B cell (primary cell): ENCODE data around the gene SLFN11. TPM values are rescaled to one million over a fixed set of nuclear protein-coding genes. Genes with fewer than 3 reads are reported as not detected.
"Not testable (repeated sequence)": the region's sequence is repeated elsewhere in the genome, so short reads cannot be mapped to it uniquely, and the experiment has no call there.

ENCODE experiments used
- ATAC-seq: fragments of 200-7000 bp; cut with Tn5 transposase; one replicate; pipeline ENCODE4 v1.10.0; 2021; ENCODE audit warnings: low read depth, mild to moderate bottlenecking, moderate number of reproducible peaks, moderate library complexity
- CTCF ChIA-PET: fragments of 350-600 bp; sonication (Branson Sonifier 250); formaldehyde crosslinking; loops from one replicate; lab custom pipeline; 2021; ENCODE audit warnings: antibody characterized with exemption, inconsistent platforms; lab: Charles Lee
- POLR2A ChIA-PET: fragments of 350-600 bp; sonication (Branson Sonifier 250); formaldehyde crosslinking; loops from one replicate; lab custom pipeline; 2021; ENCODE audit warnings: antibody characterized with exemption; lab: Charles Lee
- DNase-seq: peaks from one replicate; pipeline ENCODE4 v3.0.0; 2013
- H2AFZ ChIP-seq: 2 replicates; pipeline ENCODE4 v1.6.1; 2012; ENCODE audit warnings: mild to moderate bottlenecking, low read depth, low read length; ENCODE audit not compliant: insufficient read depth, poor library complexity, severe bottlenecking
- H3K27ac ChIP-seq, 2 donors: 1 replicate in 1 of 2; 2 replicates in 1 of 2; pipeline ENCODE4 v1.5.1; 2012 to 2013; ENCODE audit warnings: low read length in 2 of 2, mild to moderate bottlenecking in 2 of 2, moderate library complexity in 1 of 2
- H3K27me3 ChIP-seq, 4 experiments: fragments of 200-600 bp in 1 of 4; sonication (generic) in 1 of 4; replicated peaks in 1 of 4; 1 replicate in 2 of 4; 2 replicates in 2 of 4; pipeline versions ENCODE4 v1.6.1 to v1.7.0; 2013 to 2016; ENCODE audit warnings: low read length in 3 of 4, mild to moderate bottlenecking in 2 of 4, mixed read lengths in 1 of 4, moderate library complexity in 1 of 4; ENCODE audit not compliant: insufficient read depth in 4 of 4, control insufficient read depth in 3 of 4; ENCODE audit errors: control extremely low read depth in 1 of 4
- H3K36me3 ChIP-seq, 2 experiments: replicated peaks in 1 of 2; 1 replicate in 1 of 2; 2 replicates in 1 of 2; pipeline versions ENCODE4 v1.6.1 to v1.7.1; 2013; ENCODE audit warnings: low read length in 1 of 2; ENCODE audit not compliant: insufficient read depth in 2 of 2, control insufficient read depth in 1 of 2; ENCODE audit errors: control extremely low read depth in 1 of 2, extremely low read depth in 1 of 2
- H3K4me1 ChIP-seq, 2 donors: fragments of 200-600 bp in 1 of 2; sonication (generic) in 1 of 2; 1 replicate in 1 of 2; 2 replicates in 1 of 2; pipeline versions ENCODE4 v1.5.1 to v1.6.1; 2013 to 2017; ENCODE audit warnings: low read length in 2 of 2; ENCODE audit not compliant: control insufficient read depth in 2 of 2, insufficient read depth in 2 of 2
- H3K4me2 ChIP-seq: replicated peaks from 2 replicates; pipeline ENCODE3; 2012; ENCODE audit warnings: mild to moderate bottlenecking, low read depth, low read length; ENCODE audit not compliant: poor library complexity, severe bottlenecking
- H3K4me3 ChIP-seq, 5 experiments: fragments of 200-600 bp in 1 of 5; sonication (generic) in 1 of 5; 1 replicate in 3 of 5; 2 replicates in 2 of 5; pipeline versions ENCODE4 v1.5.1 to v1.7.0; 2011 to 2016; ENCODE audit warnings: low read length in 4 of 5, mild to moderate bottlenecking in 4 of 5, low read depth in 2 of 5, control low read depth in 1 of 5, moderate library complexity in 1 of 5; ENCODE audit not compliant: insufficient read depth in 1 of 5; ENCODE audit errors: control extremely low read depth in 1 of 5, extremely low read depth in 1 of 5
- H3K79me2 ChIP-seq: fragments of 200-600 bp; sonication (generic); one replicate; pipeline ENCODE4 v1.6.0; 2016; ENCODE audit warnings: low read length; ENCODE audit not compliant: control insufficient read depth, insufficient read depth
- H3K9ac ChIP-seq: fragments of 200-600 bp; sonication (generic); 2 replicates; pipeline ENCODE4 v1.6.1; 2017; ENCODE audit warnings: mild to moderate bottlenecking, low read length, moderate library complexity
- H3K9me3 ChIP-seq, 3 donors: one replicate each; pipeline versions ENCODE4 v1.6.1 to v1.7.1; 2013; ENCODE audit warnings: low read length in 2 of 3; ENCODE audit not compliant: control insufficient read depth in 2 of 3, insufficient read depth in 1 of 3; ENCODE audit errors: control extremely low read depth in 1 of 3
- H4K20me1 ChIP-seq: 2 replicates; pipeline ENCODE4 v1.6.0; 2012; ENCODE audit warnings: mild to moderate bottlenecking, low read length; ENCODE audit not compliant: insufficient read depth, control insufficient read depth, poor library complexity, severe bottlenecking
- H3K27ac Mint-ChIP-seq: one replicate; pipeline ENCODE4 v1.8.0; 2021; ENCODE audit warnings: mixed read lengths
- H3K27me3 Mint-ChIP-seq: one replicate; pipeline ENCODE4 v1.8.0; 2021; ENCODE audit warnings: mixed read lengths
- H3K4me1 Mint-ChIP-seq: one replicate; pipeline ENCODE4 v1.8.0; 2021; ENCODE audit warnings: mixed read lengths
- H3K4me3 Mint-ChIP-seq: one replicate; pipeline ENCODE4 v1.8.0; 2021; ENCODE audit warnings: mixed read lengths
- H3K9me3 Mint-ChIP-seq: one replicate; pipeline ENCODE4 v1.8.0; 2022; ENCODE audit warnings: mixed read lengths; ENCODE audit not compliant: insufficient read depth
- EZH2 ChIP-seq: IDR thresholded peaks from 2 replicates; pipeline ENCODE4 v1.6.1; 2012; ENCODE audit warnings: borderline replicate concordance, low read depth, mild to moderate bottlenecking, moderate library complexity, low read length; ENCODE audit not compliant: insufficient read depth, poor library complexity, severe bottlenecking
- WGBS: methylation state at CpG from one replicate; pipeline ENCODE4 v1.1.5; 2013; ENCODE audit warnings: missing lambda C conversion rate; ENCODE audit not compliant: insufficient coverage; 5-methylcytosine and 5-hydroxymethylcytosine counted together
- intact Hi-C: fragments of 100-400 bp; cut with micrococcal nuclease; formaldehyde crosslinking; loops from one replicate; pipeline ENCODE4 v1.10.0; 2022
- polyA plus RNA-seq: library from polyadenylated mRNA; depleted of rRNA; stranded (reverse); fragments of >200 nt; gene quantifications from 2 replicates; pipeline ENCODE4 v1.2.3, GENCODE V29; 2012
- total RNA-seq, 2 donors: library from RNA; stranded (reverse); fragments of 120-200 nt in 1 of 2; gene quantifications; 1 replicate in 1 of 2; 2 replicates in 1 of 2; pipeline versions ENCODE4 v1.2.3 to v1.2.4, GENCODE V29; 2013 to 2022
- TF ChIP-seq, protein P1 (sequence below): fragments of 200-600 bp; IDR thresholded peaks from one replicate; pipeline ENCODE4 v1.8.0; 2022; ENCODE audit warnings: antibody characterized with exemption, mild to moderate bottlenecking

Gene SLFN11
- total and polyA plus RNA-seq, 2 donors (not counting 1 experiment from before 2014, with no cell fraction given), result 11.3 to 48.1 TPM

DNA sequence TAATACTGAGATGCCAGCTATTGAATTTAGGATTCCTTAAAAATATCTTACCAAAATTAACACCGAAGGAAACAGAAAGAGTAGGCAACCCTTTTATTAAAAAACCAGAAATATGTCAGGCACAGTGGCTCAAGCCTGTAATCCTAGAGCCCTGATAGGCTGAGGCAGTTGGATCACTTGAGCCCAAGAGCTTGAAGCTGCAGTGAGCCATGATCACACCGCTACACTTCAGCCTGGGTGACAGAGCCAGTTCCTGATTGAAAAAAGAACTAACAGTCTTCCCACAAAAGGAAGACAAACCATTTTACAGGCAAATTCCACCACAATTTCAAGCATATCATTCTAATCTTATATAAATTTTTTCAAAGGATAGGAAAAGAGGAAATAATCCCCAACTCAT is 43.2 kb upstream of the SLFN11 start:
- H4K20me1 ChIP-seq, result no peaks in the 10 kb centered on the region
- H3K27me3 Mint-ChIP-seq, result no peaks in the 10 kb centered on the region

DNA sequence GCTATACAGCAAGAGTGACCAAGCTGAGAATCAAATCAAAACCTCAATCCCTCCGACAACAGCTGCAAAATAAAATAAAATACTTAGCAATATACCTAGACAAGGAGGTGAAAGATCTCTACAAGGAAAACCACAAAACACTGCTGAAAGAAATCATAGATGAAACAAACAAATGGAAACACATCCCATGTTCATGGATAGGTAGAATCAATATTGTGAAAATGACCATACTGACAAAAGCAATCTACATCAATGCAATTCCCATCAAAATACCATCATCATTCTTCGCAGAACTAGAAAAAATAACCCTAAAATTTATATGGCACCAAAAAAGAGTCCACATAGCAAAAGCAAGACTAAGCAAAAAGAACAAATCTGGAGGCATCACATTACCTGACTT is 41.3 kb upstream of the SLFN11 start:
- no CpG with 5 or more reads among the region's 2 CpGs for WGBS
- H3K9ac ChIP-seq, H3K4me2 ChIP-seq, ATAC-seq, DNase-seq, H3K27me3 ChIP-seq, H3K4me1 Mint-ChIP-seq, H3K27me3 Mint-ChIP-seq, H3K79me2 ChIP-seq, H3K9me3 ChIP-seq, H3K27ac Mint-ChIP-seq, H3K4me1 ChIP-seq, H3K9me3 Mint-ChIP-seq, H3K4me3 Mint-ChIP-seq, H3K4me3 ChIP-seq, intact Hi-C loops, POLR2A ChIA-PET, H2AFZ ChIP-seq, H3K27ac ChIP-seq, H4K20me1 ChIP-seq, H3K36me3 ChIP-seq: not testable (repeated sequence)
- CTCF ChIA-PET, result interaction anchor here (1.1 kb wide), 1 partner anchor 33 kb away, joined by 3 read pairs; the partner anchor contains the start of gene SLFN13

More for the DNA sequence above, 43.2 kb upstream of the SLFN11 start:
- ATAC-seq (no peak), DNase-seq (no peak)
- Histone ChIP-seq H3K27me3 (no peaks in the 10 kb centered on the region), H3K9ac (no peak overlapping the region), H3K4me3 (no peak overlapping the region), H3K4me2 (no peak overlapping the region), H3K9me3 (no peaks in the 10 kb centered on the region), H3K4me1 (no peaks in the 10 kb centered on the region), H2AFZ (no peak overlapping the region), H3K36me3 (peaks cover 0 to 5% of the 10 kb centered on the region in 2 experiments), H3K27ac (no peak overlapping the region), H3K79me2 (no peaks in the 10 kb centered on the region)
- intact Hi-C loops, result no loop called here
- H3K9me3 Mint-ChIP-seq, result no peaks in the 10 kb centered on the region
- WGBS, result no CpG with 5 or more reads among the region's 2 CpGs
- TF ChIP-seq EZH2, result no peak
- TF ChIP-seq, protein P1, sequence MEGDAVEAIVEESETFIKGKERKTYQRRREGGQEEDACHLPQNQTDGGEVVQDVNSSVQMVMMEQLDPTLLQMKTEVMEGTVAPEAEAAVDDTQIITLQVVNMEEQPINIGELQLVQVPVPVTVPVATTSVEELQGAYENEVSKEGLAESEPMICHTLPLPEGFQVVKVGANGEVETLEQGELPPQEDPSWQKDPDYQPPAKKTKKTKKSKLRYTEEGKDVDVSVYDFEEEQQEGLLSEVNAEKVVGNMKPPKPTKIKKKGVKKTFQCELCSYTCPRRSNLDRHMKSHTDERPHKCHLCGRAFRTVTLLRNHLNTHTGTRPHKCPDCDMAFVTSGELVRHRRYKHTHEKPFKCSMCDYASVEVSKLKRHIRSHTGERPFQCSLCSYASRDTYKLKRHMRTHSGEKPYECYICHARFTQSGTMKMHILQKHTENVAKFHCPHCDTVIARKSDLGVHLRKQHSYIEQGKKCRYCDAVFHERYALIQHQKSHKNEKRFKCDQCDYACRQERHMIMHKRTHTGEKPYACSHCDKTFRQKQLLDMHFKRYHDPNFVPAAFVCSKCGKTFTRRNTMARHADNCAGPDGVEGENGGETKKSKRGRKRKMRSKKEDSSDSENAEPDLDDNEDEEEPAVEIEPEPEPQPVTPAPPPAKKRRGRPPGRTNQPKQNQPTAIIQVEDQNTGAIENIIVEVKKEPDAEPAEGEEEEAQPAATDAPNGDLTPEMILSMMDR, result no peak
- POLR2A ChIA-PET, result no interaction called here
- no peaks in the 10 kb centered on the region for H3K4me1 Mint-ChIP-seq
- H3K4me3 Mint-ChIP-seq, result no peak overlapping the region
- H3K27ac Mint-ChIP-seq, result no peak overlapping the region
- CTCF ChIA-PET, result no interaction called here
